A549 (cell line): ENCODE results near the gene LARGE1.

Experiments
- BHLHE40 ChIP-seq: IDR thresholded peaks from 2 replicates; pipeline ENCODE4 v1.6.1; 2012; ENCODE audit warnings: low read depth, low read length, inconsistent platforms
- CHD2 ChIP-seq: fragments of 150-350 bp; IDR thresholded peaks from 2 replicates; pipeline ENCODE4 v1.6.1; 2014; ENCODE audit warnings: low read length; ENCODE audit not compliant: partially characterized antibody
- CTCF ChIP-seq: fragments of >200 bp; sonication (Bioruptor Twin); formaldehyde crosslinking; IDR thresholded peaks from 3 replicates; pipeline ENCODE4 v1.5.1; 2016
- EHF ChIP-seq: fragments of 250-450 bp; sonication (Bioruptor Pico); IDR thresholded peaks from 2 replicates; pipeline ENCODE4 v1.5.0; 2020; ENCODE audit warnings: mild to moderate bottlenecking
- JUNB ChIP-seq: fragments of >200 bp; sonication (Bioruptor Twin); formaldehyde crosslinking; IDR thresholded peaks from 2 replicates; pipeline ENCODE4 v1.6.1; 2016
- NFE2L2 ChIP-seq: fragments of 150-350 bp; conservative IDR thresholded peaks from 2 replicates; pipeline ENCODE4 v1.6.1; 2014; ENCODE audit warnings: low read length
- PHF8 ChIP-seq: fragments of 200-600 bp; sonication (generic); IDR thresholded peaks from 2 replicates; pipeline ENCODE4 v1.6.1; 2016; ENCODE audit warnings: low read depth, mild to moderate bottlenecking, antibody characterized with exemption, moderate library complexity, borderline replicate concordance
- POLR2A ChIP-seq: IDR thresholded peaks from 2 replicates; pipeline ENCODE4 v1.6.1; 2012; ENCODE audit warnings: mild to moderate bottlenecking, low read length
- RAD21 ChIP-seq, 2 experiments: fragments of >200 bp in 1 of 2; sonication (Bioruptor Twin) in 1 of 2; formaldehyde crosslinking in 1 of 2; IDR thresholded peaks in 1 of 2; conservative IDR thresholded peaks in 1 of 2; 2 replicates in 1 of 2; 3 replicates in 1 of 2; pipeline ENCODE4 v1.6.1; 2012 to 2018; ENCODE audit warnings: inconsistent platforms in 1 of 2
- RCOR1 ChIP-seq: fragments of 150-350 bp; IDR thresholded peaks from 2 replicates; pipeline ENCODE4 v1.6.1; 2014; ENCODE audit warnings: antibody characterized with exemption, low read length, low read depth
- REST ChIP-seq: fragments of 200-600 bp; sonication (generic); IDR thresholded peaks from 2 replicates; pipeline ENCODE4 v1.6.1; 2016; ENCODE audit warnings: antibody characterized with exemption, mild to moderate bottlenecking, moderate library complexity
- RFX5 ChIP-seq: fragments of 450-650 bp; IDR thresholded peaks from 2 replicates; pipeline ENCODE4 v1.7.1; 2014; ENCODE audit warnings: antibody characterized with exemption, mild to moderate bottlenecking, moderate library complexity

- no peak for TF ChIP-seq JUNB
- TF ChIP-seq CTCF, result no peak
- TF ChIP-seq REST, result no peak
- no peak for TF ChIP-seq NFE2L2
- no peak for TF ChIP-seq RCOR1
- TF ChIP-seq BHLHE40, result no peak
- TF ChIP-seq CHD2, result no peak
- TF ChIP-seq RFX5, result no peak
- no peak for TF ChIP-seq POLR2A
- TF ChIP-seq PHF8, result no peak
- TF ChIP-seq EHF (CRISPR knock-in tag), result no peak
- no peak for TF ChIP-seq RAD21 (conservative IDR thresholded peaks at IDR 0.05 in 1 of 2, IDR thresholded peaks at IDR 0.05 in 1 of 2)
Observed at GRCh38 chr22:33539202-33539901, 380.9 kb downstream of the LARGE1 start.
